Mammary epithelial cell (primary cell): ENCODE measurements around the gene AHDC1.

Experiments used
- EZH2 ChIP-seq: IDR thresholded peaks from 2 replicates; pipeline ENCODE4 v1.6.1; 2012; ENCODE audit warnings: low read length, inconsistent platforms, borderline replicate concordance
- TF ChIP-seq, protein P1 (sequence below), 2 donors: IDR thresholded peaks in 1 of 2; conservative IDR thresholded peaks in 1 of 2; 2 replicates each; pipeline ENCODE4 v1.5.1; 2011 to 2012; ENCODE audit warnings: inconsistent platforms in 2 of 2, low read length in 2 of 2, mild to moderate bottlenecking in 2 of 2, control low read depth in 1 of 2, low read depth in 1 of 2; ENCODE audit not compliant: insufficient read depth in 1 of 2; ENCODE audit errors: extremely low read depth in 1 of 2

GRCh38 chr1:27551953-27552312 is 52.0 kb downstream of the AHDC1 start:
- TF ChIP-seq, protein P1, sequence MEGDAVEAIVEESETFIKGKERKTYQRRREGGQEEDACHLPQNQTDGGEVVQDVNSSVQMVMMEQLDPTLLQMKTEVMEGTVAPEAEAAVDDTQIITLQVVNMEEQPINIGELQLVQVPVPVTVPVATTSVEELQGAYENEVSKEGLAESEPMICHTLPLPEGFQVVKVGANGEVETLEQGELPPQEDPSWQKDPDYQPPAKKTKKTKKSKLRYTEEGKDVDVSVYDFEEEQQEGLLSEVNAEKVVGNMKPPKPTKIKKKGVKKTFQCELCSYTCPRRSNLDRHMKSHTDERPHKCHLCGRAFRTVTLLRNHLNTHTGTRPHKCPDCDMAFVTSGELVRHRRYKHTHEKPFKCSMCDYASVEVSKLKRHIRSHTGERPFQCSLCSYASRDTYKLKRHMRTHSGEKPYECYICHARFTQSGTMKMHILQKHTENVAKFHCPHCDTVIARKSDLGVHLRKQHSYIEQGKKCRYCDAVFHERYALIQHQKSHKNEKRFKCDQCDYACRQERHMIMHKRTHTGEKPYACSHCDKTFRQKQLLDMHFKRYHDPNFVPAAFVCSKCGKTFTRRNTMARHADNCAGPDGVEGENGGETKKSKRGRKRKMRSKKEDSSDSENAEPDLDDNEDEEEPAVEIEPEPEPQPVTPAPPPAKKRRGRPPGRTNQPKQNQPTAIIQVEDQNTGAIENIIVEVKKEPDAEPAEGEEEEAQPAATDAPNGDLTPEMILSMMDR (conservative IDR thresholded peaks at IDR 0.05 in 1 of 2, IDR thresholded peaks at IDR 0.05 in 1 of 2; ENCODE audit: extremely low read depth in 1 of 2, insufficient read depth in 1 of 2, low read depth in 1 of 2, low read length in 2 of 2), result no peak
- no peak for TF ChIP-seq EZH2
